GM18507 (cell line): Measurements from ENCODE around the gene GPSM3.
A peak's percentile ranks its signal among the peaks of the same experiment; 100 is the strongest.
"Not testable (repeated sequence)": the region's sequence is repeated elsewhere in the genome, so short reads cannot be mapped to it uniquely, and the experiment has no call there.

Experiments
- DNase-seq: peaks from one replicate; pipeline ENCODE4 v3.0.0; 2011; ENCODE audit warnings: low read depth; ENCODE audit not compliant: insufficient read length; ENCODE audit errors: extremely low spot score
- FAIRE-seq: peaks from 2 replicates; lab custom pipeline; 2011; peaks lifted over from hg19 to GRCh38; lab: Jason Lieb, UNC

The GPSM3 gene

GRCh38 chr6:32204268-32204715, 11.8 kb upstream of the GPSM3 start:
- DNase-seq (no peak), FAIRE-seq (no peak)

GRCh38 chr6:32203426-32204267, 11.2 kb upstream of the GPSM3 start:
- DNase-seq = no peak
- no peak for FAIRE-seq

- no peak for FAIRE-seq
- no peak for DNase-seq
Observed at GRCh38 chr6:32202186-32202585, 9.7 kb upstream of the GPSM3 start.

DNA sequence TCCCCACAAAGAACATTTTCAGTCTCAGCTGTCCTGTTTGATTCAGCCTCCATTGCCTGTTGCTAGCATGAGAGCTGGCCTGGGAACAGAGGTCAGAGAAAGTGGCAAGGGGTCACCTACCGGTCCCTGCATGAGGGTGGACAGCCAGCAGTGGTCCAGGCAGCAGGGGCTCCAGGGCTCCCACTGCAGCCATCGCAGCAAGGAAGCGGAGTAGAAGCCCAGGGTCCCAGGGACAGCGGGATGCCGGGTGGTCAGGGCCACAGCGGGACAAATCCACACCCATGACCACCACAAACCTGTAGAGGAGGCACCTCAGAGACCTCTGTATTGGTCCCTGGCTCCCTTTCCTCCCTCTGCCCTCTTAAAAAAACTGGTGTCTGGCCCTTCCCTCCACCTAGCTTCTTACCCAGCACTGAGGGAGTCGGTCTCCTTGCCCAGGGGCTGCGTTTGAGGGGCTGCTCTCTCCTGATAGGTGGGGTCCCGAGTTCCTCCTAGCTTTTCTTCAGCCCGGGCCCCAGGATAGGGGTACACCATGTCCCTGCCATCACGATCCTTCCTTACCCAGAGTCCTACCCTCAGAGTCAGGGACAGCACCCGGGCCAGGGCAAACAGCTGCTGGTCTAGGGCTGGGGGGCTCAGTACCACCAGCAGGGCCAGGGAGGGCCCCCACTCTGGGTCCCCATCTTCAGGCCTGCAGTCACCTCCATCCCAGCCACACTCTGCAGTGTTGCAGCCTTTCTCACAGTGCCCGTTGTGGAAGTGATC, 8.4 kb upstream of the GPSM3 start:
- DNase-seq (no peak), FAIRE-seq (no peak)

DNA sequence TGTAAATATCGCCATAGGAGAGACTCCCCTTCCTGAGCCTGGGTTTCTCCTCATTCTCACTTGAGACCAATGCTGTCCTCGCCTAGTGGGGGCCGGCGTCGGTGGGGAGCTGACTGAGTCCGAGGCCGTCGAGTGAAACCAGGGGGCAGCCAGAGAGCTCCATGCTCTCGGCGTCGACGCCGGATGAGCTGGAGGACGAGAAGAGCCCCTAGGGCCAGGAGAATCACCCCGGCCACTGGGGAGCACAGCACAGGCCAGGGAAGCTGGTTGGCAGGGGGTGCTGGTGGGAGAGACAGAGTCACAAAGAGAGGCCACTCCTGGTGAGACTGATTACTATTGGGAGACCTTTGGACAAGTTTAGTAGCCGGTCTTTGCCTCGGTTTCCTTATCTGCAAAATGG, 6.4 kb upstream of the GPSM3 start:
- FAIRE-seq = no peak

GRCh38 chr6:32198345-32198696, 5.9 kb upstream of the GPSM3 start:
- DNase-seq (no peak), FAIRE-seq (no peak)

More for the DNA sequence above, 6.4 kb upstream of the GPSM3 start:
- no peak for DNase-seq

- no peak for FAIRE-seq
- no peak for DNase-seq
Observed at GRCh38 chr6:32196682-32197616, 4.5 kb upstream of the GPSM3 start.

- peak; percentile 58 for DNase-seq
- peak; percentile 73 for FAIRE-seq
Observed at GRCh38 chr6:32195902-32196681, 3.6 kb upstream of the GPSM3 start.

GRCh38 chr6:32195652-32195901, 3.1 kb upstream of the GPSM3 start:
- DNase-seq (peak; percentile 87), FAIRE-seq (peak; percentile 99)

- DNase-seq = no peak
- FAIRE-seq = peak; percentile 66
Observed at GRCh38 chr6:32194825-32195651, 2.6 kb upstream of the GPSM3 start.

DNA sequence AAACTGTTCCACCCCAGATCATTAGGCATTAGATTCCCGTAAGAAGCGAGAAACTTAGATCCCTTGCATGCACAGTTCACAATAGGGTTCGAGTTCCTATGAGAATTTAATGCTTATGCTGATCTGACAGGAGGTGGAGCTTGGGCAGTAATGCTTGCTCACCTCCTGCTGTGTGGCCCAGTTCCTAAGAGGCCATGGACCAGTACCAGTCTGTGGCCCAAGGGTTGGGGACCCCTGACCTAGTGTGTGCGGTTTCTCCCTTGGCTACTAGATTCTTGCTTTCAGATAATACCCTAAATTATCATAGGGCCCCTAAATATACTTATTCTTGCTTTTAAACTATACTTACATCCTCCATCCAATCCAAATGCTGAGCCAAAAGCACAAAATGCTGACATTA, 1.9 kb upstream of the GPSM3 start:
- DNase-seq (no peak), FAIRE-seq (no peak)

DNA sequence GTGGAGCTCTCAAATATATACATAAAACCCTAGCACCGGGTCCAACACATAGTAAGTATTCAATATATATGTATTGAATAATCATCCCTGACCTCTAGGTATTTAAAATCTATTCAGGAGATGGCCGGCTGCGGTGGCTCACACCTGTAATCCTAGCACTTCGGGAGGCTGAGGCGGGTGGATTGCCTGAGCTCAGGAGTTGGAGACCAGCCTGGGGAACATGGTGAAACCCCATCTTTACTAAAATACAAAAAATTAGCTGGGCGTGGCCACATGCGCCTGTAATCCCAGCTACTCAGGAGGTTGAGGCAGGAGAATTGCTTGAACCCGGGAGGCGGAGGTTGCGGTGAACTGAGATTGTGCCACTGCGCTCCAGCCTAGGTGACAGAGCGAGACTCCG, 653 bp upstream of the GPSM3 start:
- not testable (repeated sequence) for DNase-seq, FAIRE-seq

- FAIRE-seq (no peak), DNase-seq (no peak)
Observed at GRCh38 chr6:32191696-32192607, 491 bp downstream of the GPSM3 start.

- DNase-seq (no peak), FAIRE-seq (no peak)
Observed at GRCh38 chr6:32190911-32191677, 1.3 kb downstream of the GPSM3 start.

DNA sequence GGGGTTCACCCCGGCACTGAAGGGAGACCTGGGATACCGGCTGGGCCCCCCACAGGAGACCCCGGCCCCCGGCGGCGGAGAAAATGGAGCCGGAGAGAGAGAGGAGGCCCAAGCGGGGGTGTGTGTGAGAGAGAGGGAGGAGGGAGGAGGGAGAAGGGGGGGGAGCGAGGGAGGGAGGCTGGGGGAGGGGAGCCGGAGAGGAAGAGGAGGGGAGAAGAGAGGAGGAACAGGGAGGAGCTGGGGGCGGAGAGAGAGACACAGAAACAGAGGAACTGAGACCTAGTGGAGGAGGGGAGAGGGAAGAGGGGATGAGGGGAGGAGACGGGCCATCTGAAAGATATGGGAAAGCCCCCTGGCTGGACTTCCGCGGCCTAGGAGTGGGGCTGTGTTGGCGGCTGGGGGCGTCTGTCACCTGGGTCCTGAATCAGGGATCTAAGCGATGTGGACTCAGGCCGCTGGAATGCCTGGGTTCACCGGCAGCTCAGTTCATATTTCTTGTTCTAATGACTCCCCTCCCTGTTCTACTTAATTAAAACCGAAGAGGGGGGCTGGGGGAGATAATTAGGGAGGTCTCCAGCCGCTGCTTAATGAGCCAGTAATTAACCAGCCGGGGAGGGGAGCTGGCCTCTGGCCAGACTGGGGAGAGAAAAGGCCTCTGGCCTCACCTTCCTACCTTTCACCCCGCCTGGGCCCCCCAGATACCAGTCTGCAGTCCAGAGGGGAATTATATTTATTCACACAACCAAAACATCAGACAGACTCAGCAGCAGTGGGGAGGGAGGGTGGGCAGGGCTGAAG, 2.2 kb downstream of the GPSM3 start, which contains the start of gene PBX2:
TSS of gene PBX2 (minus strand) at position 149 of the 798 bp plus-strand sequence. CDS start 287 bp downstream, outside the sequence.
- DNase-seq (peak; percentile 64), FAIRE-seq (peak; percentile 96)

GRCh38 chr6:32189742-32190053, 2.7 kb downstream of the GPSM3 start:
- no peak for DNase-seq
- FAIRE-seq = no peak
